SK-N-SH treated with all-trans-retinoic acid at 6 μM for 48 hours (cell line): ENCODE measurements around the gene NUS1.

ENCODE experiments used
- PATZ1 ChIP-seq: fragments of 250-450 bp; sonication (Bioruptor Pico); IDR thresholded peaks from 2 replicates; pipeline ENCODE4 v1.8.0; 2020; ENCODE audit warnings: mild to moderate bottlenecking, moderate library complexity, borderline replicate concordance
- RARB ChIP-seq: fragments of 250-450 bp; sonication (Bioruptor Pico); IDR thresholded peaks from 2 replicates; pipeline ENCODE4 v1.8.0; 2021; ENCODE audit warnings: mild to moderate bottlenecking, moderate library complexity
- SNAI2 ChIP-seq: fragments of 250-450 bp; sonication (Bioruptor Pico); IDR thresholded peaks from 2 replicates; pipeline ENCODE4 v1.5.0; 2020; ENCODE audit warnings: mild to moderate bottlenecking, moderate library complexity
- ZFP3 ChIP-seq: fragments of 250-450 bp; sonication (Bioruptor Pico); IDR thresholded peaks from 2 replicates; pipeline ENCODE4 v1.5.0; 2020; ENCODE audit warnings: mild to moderate bottlenecking, moderate library complexity
- TF ChIP-seq, protein P1 (sequence below): fragments of 250-450 bp; sonication (Bioruptor Pico); IDR thresholded peaks from 2 replicates; pipeline ENCODE4 v1.5.1; 2021; ENCODE audit warnings: mild to moderate bottlenecking, moderate library complexity
- TF ChIP-seq, protein P2 (sequence below): fragments of 250-450 bp; sonication (Bioruptor Pico); IDR thresholded peaks from 2 replicates; pipeline ENCODE4 v1.5.0; 2020; ENCODE audit warnings: mild to moderate bottlenecking, moderate library complexity

DNA sequence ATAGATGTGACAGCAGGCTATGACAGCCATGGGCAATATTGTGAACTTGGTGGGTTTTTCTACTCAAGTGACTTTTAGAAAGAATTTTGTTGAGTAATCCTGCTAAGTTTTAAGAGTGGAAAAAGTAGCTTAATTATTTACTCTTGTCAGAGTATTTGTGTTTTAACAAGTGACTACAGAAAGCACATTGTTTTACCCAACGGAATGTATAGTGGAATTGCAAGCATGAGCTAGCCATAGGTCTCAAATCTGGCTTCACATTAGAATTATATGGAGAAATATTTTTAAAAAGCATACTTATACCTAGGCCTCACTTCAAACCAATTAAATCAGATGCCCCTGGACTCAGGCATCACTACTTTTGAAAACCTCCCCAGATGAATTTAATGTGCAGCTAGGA, 37.5 kb upstream of the NUS1 start:
- TF ChIP-seq SNAI2 (CRISPR knock-in tag) (no peak), PATZ1 (CRISPR knock-in tag) (no peak), RARB (CRISPR knock-in tag) (no peak), ZFP3 (CRISPR knock-in tag) (no peak)
- TF ChIP-seq, protein P1, sequence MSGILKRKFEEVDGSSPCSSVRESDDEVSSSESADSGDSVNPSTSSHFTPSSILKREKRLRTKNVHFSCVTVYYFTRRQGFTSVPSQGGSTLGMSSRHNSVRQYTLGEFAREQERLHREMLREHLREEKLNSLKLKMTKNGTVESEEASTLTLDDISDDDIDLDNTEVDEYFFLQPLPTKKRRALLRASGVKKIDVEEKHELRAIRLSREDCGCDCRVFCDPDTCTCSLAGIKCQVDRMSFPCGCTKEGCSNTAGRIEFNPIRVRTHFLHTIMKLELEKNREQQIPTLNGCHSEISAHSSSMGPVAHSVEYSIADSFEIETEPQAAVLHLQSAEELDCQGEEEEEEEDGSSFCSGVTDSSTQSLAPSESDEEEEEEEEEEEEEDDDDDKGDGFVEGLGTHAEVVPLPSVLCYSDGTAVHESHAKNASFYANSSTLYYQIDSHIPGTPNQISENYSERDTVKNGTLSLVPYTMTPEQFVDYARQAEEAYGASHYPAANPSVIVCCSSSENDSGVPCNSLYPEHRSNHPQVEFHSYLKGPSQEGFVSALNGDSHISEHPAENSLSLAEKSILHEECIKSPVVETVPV (CRISPR knock-in tag): no peak
- TF ChIP-seq, protein P2, sequence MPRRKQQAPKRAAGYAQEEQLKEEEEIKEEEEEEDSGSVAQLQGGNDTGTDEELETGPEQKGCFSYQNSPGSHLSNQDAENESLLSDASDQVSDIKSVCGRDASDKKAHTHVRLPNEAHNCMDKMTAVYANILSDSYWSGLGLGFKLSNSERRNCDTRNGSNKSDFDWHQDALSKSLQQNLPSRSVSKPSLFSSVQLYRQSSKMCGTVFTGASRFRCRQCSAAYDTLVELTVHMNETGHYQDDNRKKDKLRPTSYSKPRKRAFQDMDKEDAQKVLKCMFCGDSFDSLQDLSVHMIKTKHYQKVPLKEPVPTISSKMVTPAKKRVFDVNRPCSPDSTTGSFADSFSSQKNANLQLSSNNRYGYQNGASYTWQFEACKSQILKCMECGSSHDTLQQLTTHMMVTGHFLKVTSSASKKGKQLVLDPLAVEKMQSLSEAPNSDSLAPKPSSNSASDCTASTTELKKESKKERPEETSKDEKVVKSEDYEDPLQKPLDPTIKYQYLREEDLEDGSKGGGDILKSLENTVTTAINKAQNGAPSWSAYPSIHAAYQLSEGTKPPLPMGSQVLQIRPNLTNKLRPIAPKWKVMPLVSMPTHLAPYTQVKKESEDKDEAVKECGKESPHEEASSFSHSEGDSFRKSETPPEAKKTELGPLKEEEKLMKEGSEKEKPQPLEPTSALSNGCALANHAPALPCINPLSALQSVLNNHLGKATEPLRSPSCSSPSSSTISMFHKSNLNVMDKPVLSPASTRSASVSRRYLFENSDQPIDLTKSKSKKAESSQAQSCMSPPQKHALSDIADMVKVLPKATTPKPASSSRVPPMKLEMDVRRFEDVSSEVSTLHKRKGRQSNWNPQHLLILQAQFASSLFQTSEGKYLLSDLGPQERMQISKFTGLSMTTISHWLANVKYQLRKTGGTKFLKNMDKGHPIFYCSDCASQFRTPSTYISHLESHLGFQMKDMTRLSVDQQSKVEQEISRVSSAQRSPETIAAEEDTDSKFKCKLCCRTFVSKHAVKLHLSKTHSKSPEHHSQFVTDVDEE (CRISPR knock-in tag): no peak
